H9 (cell line): ENCODE results near the gene S100A7. TPM values are rescaled to one million over a fixed set of nuclear protein-coding genes. Genes with fewer than 3 reads are reported as not detected.

ENCODE experiments used
- DNase-seq: peaks from one replicate; pipeline ENCODE4 v3.0.0-alpha.2; 2017
- H2AFZ ChIP-seq: one replicate; pipeline ENCODE4 v1.6.1; 2013; ENCODE audit warnings: mild to moderate bottlenecking, low read length, control low read depth, moderate library complexity
- H2AK5ac ChIP-seq: 2 replicates; pipeline ENCODE4 v1.6.1; 2013; ENCODE audit warnings: low read length, control low read depth, mixed read lengths; ENCODE audit not compliant: insufficient read length
- H2BK120ac ChIP-seq: one replicate; pipeline ENCODE4 v1.6.1; 2013; ENCODE audit warnings: low read depth, mild to moderate bottlenecking, low read length, control low read depth, inconsistent platforms; ENCODE audit not compliant: poor library complexity, severe bottlenecking
- H2BK12ac ChIP-seq: 2 replicates; pipeline ENCODE4 v1.6.1; 2013; ENCODE audit warnings: low read length, control low read depth, mixed read lengths, low read depth; ENCODE audit not compliant: insufficient read length
- H2BK15ac ChIP-seq: 2 replicates; pipeline ENCODE4 v1.6.1; 2013; ENCODE audit warnings: low read depth, low read length, control low read depth
- H2BK20ac ChIP-seq: one replicate; pipeline ENCODE4 v1.6.1; 2013; ENCODE audit warnings: low read depth, mild to moderate bottlenecking, low read length, control low read depth, inconsistent platforms; ENCODE audit not compliant: poor library complexity, severe bottlenecking
- H2BK5ac ChIP-seq: 2 replicates; pipeline ENCODE4 v1.6.1; 2013; ENCODE audit warnings: low read length, control low read depth, mixed read lengths; ENCODE audit not compliant: insufficient read length
- H3K14ac ChIP-seq: 2 replicates; pipeline ENCODE4 v1.6.1; 2013; ENCODE audit warnings: low read length, control low read depth; ENCODE audit not compliant: insufficient read depth
- H3K18ac ChIP-seq: 2 replicates; pipeline ENCODE4 v1.6.1; 2013; ENCODE audit warnings: low read depth, mild to moderate bottlenecking, mixed read lengths, low read length, control low read depth; ENCODE audit not compliant: insufficient read length
- H3K23ac ChIP-seq: 2 replicates; pipeline ENCODE4 v1.6.1; 2013; ENCODE audit warnings: low read length, control low read depth, mixed read lengths, low read depth; ENCODE audit not compliant: insufficient read length
- H3K23me2 ChIP-seq: 2 replicates; pipeline ENCODE4 v1.6.1; 2013; ENCODE audit warnings: low read depth, mild to moderate bottlenecking, mixed read lengths, low read length, control low read depth; ENCODE audit not compliant: insufficient read length, poor library complexity, severe bottlenecking
- H3K27ac ChIP-seq: 2 replicates; pipeline ENCODE4 v1.5.1; 2013; ENCODE audit warnings: low read length, control low read depth, mixed read lengths, low read depth; ENCODE audit not compliant: insufficient read length
- H3K27me3 ChIP-seq: 2 replicates; pipeline ENCODE4 v1.6.1; 2013; ENCODE audit warnings: low read length, control low read depth, inconsistent platforms; ENCODE audit not compliant: insufficient read depth
- H3K4ac ChIP-seq: 2 replicates; pipeline ENCODE4 v1.6.1; 2013; ENCODE audit warnings: low read depth, mild to moderate bottlenecking, control low read depth, inconsistent platforms, low read length, moderate library complexity
- H3K4me1 ChIP-seq: 2 replicates; pipeline ENCODE4 v1.6.1; 2013; ENCODE audit warnings: low read length, control low read depth, inconsistent platforms; ENCODE audit not compliant: insufficient read depth
- H3K4me2 ChIP-seq: 2 replicates; pipeline ENCODE4 v1.6.1; 2013; ENCODE audit warnings: low read length, control low read depth, mixed read lengths; ENCODE audit not compliant: insufficient read length, insufficient read depth
- H3K56ac ChIP-seq: 2 replicates; pipeline ENCODE4 v1.6.1; 2013; ENCODE audit warnings: low read depth, mild to moderate bottlenecking, mixed read lengths, low read length, control low read depth; ENCODE audit not compliant: insufficient read length
- H3K79me1 ChIP-seq: 2 replicates; pipeline ENCODE4 v1.6.1; 2013; ENCODE audit warnings: low read depth, mild to moderate bottlenecking, moderate library complexity, low read length, control low read depth, inconsistent platforms; ENCODE audit not compliant: insufficient read depth, poor library complexity, severe bottlenecking
- H3K79me2 ChIP-seq: 2 replicates; pipeline ENCODE4 v1.6.1; 2013; ENCODE audit warnings: low read length, control low read depth, inconsistent platforms; ENCODE audit not compliant: insufficient read depth
- H3K9ac ChIP-seq: 2 replicates; pipeline ENCODE4 v1.6.1; 2013; ENCODE audit warnings: low read length, control low read depth, mixed read lengths; ENCODE audit not compliant: insufficient read length; ENCODE audit errors: extremely low read depth
- H3K9me3 ChIP-seq: one replicate; pipeline ENCODE4 v1.6.1; 2013; ENCODE audit warnings: low read depth, low read length, inconsistent platforms; ENCODE audit not compliant: control insufficient read depth
- H3T11ph ChIP-seq: one replicate; pipeline ENCODE4 v1.6.1; 2013; ENCODE audit warnings: mild to moderate bottlenecking, low read length, control low read depth, inconsistent platforms
- H4K20me1 ChIP-seq: one replicate; pipeline ENCODE4 v1.6.1; 2013; ENCODE audit not compliant: control insufficient read depth, insufficient read length, insufficient read depth
- H4K5ac ChIP-seq: 2 replicates; pipeline ENCODE4 v1.6.1; 2013; ENCODE audit warnings: low read depth, mild to moderate bottlenecking, mixed read lengths, low read length, control low read depth; ENCODE audit not compliant: insufficient read length
- H4K8ac ChIP-seq: replicated peaks from 2 replicates; pipeline ENCODE4 v1.6.1; 2013; ENCODE audit warnings: low read length, control low read depth, mixed read lengths, low read depth; ENCODE audit not compliant: insufficient read length
- H4K91ac ChIP-seq: 2 replicates; pipeline ENCODE4 v1.6.1; 2013; ENCODE audit warnings: low read depth, mild to moderate bottlenecking, moderate library complexity, mixed read lengths, low read length, control low read depth; ENCODE audit not compliant: insufficient read length
- H3K27ac Mint-ChIP-seq, 3 experiments: 2 replicates in 2 of 3; 3 replicates in 1 of 3; pipeline ENCODE4 v1.8.0; 2020 to 2021; ENCODE audit warnings: mixed read lengths in 3 of 3, mild to moderate bottlenecking in 1 of 3, moderate library complexity in 1 of 3
- H3K27me3 Mint-ChIP-seq: 2 replicates; pipeline ENCODE4 v1.8.0; 2021; ENCODE audit warnings: low read depth, mild to moderate bottlenecking, moderate library complexity, mixed read lengths
- H3K36me3 Mint-ChIP-seq, 3 experiments: 2 replicates in 2 of 3; 3 replicates in 1 of 3; pipeline ENCODE4 v1.8.0; 2020 to 2021; ENCODE audit warnings: low read depth in 3 of 3, mixed read lengths in 3 of 3; ENCODE audit not compliant: insufficient read depth in 1 of 3
- H3K4me1 Mint-ChIP-seq, 2 experiments: 2 replicates each; pipeline ENCODE4 v1.8.0; 2020; ENCODE audit warnings: mixed read lengths in 2 of 2
- H3K4me3 Mint-ChIP-seq, 2 experiments: 2 replicates in 1 of 2; 3 replicates in 1 of 2; pipeline ENCODE4 v1.8.0; 2020 to 2021; ENCODE audit warnings: mild to moderate bottlenecking in 2 of 2, mixed read lengths in 2 of 2, moderate library complexity in 1 of 2
- H3K9me3 Mint-ChIP-seq, 2 experiments: 2 replicates in 1 of 2; 3 replicates in 1 of 2; pipeline ENCODE4 v1.8.0; 2020; ENCODE audit warnings: mild to moderate bottlenecking in 2 of 2, mixed read lengths in 2 of 2, moderate library complexity in 1 of 2
- WGBS: extraction: QIAGEN DNeasy Blood & Tissue Kit; methylation state at CpG from one replicate; pipeline ENCODE4 v1.1.7; 2013; ENCODE audit warnings: missing lambda C conversion rate, low lambda C conversion rate, mixed read lengths; ENCODE audit not compliant: insufficient read length; ENCODE audit errors: extremely low coverage; 5-methylcytosine and 5-hydroxymethylcytosine counted together
- total RNA-seq: library from RNA; stranded (reverse); gene quantifications from 2 replicates; pipeline ENCODE4 v1.2.1, GENCODE V29; 2021
- TF ChIP-seq, protein P1 (sequence below): fragments of 200-600 bp; sonication (generic); conservative IDR thresholded peaks from 3 replicates; pipeline ENCODE4 v1.8.0; 2021; ENCODE audit warnings: antibody characterized with exemption, mild to moderate bottlenecking

The S100A7 gene
- total RNA-seq, 1 experiment from 2014 or later: not detected

DNA sequence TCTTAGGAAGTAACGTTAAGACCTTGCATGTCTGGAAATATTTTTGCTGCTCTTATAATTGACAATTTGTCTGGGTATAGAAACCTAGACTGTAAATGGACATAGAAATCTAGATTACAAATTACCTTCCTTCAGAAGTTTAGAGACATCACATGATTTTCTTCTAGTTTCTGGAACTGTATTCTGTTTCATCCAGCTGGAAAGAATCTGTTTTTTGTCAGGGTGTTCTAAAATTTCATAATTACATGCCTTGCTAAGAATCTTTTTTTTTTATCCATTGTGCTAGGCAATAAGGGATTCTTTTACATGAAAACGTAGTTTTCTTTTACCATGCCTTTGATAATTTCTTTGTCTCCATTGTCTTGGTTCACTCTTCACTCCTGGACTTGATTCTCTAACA is 20.7 kb upstream of the S100A7 start:
- H4K8ac ChIP-seq: no peak overlapping the region
- Mint-ChIP-seq H3K36me3 (no peaks in the 10 kb centered on the region), H3K9me3 (no peaks in the 10 kb centered on the region), H3K4me3 (no peak overlapping the region), H3K27ac (no peak overlapping the region), H3K4me1 (peaks cover 21 to 30% of the 10 kb centered on the region in 2 experiments), H3K27me3 (no peaks in the 10 kb centered on the region; the same call in 1 of the 2 replicates)
- H4K5ac ChIP-seq: no peak overlapping the region
- H3K14ac ChIP-seq: no peak overlapping the region
- no peaks in the 10 kb centered on the region for H4K20me1 ChIP-seq
- WGBS: no CpG with 5 or more reads among the region's 2 CpGs
- no peak overlapping the region for H2BK20ac ChIP-seq
- no peaks in the 10 kb centered on the region for H3K9me3 ChIP-seq
- H3T11ph ChIP-seq: no peak overlapping the region
- H4K91ac ChIP-seq: no peak overlapping the region
- H2BK5ac ChIP-seq: no peak overlapping the region
- DNase-seq: no peak
- no peaks in the 10 kb centered on the region for H3K23me2 ChIP-seq
- no peak overlapping the region for H2BK15ac ChIP-seq
- H2AK5ac ChIP-seq: no peak overlapping the region
- no peak overlapping the region for H3K4ac ChIP-seq
- H3K4me2 ChIP-seq: no peak overlapping the region
- H3K27ac ChIP-seq: no peak overlapping the region
- no peak overlapping the region for H3K56ac ChIP-seq
- H2BK120ac ChIP-seq: no peak overlapping the region
- no peak overlapping the region for H3K18ac ChIP-seq
- no peaks in the 10 kb centered on the region for H3K79me2 ChIP-seq
- no peak overlapping the region for H2BK12ac ChIP-seq
- TF ChIP-seq, protein P1, sequence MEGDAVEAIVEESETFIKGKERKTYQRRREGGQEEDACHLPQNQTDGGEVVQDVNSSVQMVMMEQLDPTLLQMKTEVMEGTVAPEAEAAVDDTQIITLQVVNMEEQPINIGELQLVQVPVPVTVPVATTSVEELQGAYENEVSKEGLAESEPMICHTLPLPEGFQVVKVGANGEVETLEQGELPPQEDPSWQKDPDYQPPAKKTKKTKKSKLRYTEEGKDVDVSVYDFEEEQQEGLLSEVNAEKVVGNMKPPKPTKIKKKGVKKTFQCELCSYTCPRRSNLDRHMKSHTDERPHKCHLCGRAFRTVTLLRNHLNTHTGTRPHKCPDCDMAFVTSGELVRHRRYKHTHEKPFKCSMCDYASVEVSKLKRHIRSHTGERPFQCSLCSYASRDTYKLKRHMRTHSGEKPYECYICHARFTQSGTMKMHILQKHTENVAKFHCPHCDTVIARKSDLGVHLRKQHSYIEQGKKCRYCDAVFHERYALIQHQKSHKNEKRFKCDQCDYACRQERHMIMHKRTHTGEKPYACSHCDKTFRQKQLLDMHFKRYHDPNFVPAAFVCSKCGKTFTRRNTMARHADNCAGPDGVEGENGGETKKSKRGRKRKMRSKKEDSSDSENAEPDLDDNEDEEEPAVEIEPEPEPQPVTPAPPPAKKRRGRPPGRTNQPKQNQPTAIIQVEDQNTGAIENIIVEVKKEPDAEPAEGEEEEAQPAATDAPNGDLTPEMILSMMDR: no peak
- no peaks in the 10 kb centered on the region for H3K79me1 ChIP-seq
- no peak overlapping the region for H3K23ac ChIP-seq
- H2AFZ ChIP-seq: no peak overlapping the region
- H3K4me1 ChIP-seq: peaks cover 2% of the 10 kb centered on the region; the same call in 1 of the 2 replicates
- H3K27me3 ChIP-seq: no peaks in the 10 kb centered on the region
- no peak overlapping the region for H3K9ac ChIP-seq
